HL-60/S4 treated with phorbol 12-myristate 13-acetate at 8.2 ng/mL for 4 days and 3 days (cell line): ENCODE data around the gene FARP1.
"Not testable (repeated sequence)": the region's sequence is repeated elsewhere in the genome, so short reads cannot be mapped to it uniquely, and the experiment has no call there.

Source experiments
- in situ Hi-C: fragments of 300-500 bp; cut with MboI; formaldehyde crosslinking; loops from 2 replicates; pipeline ENCODE4 v1.15.0; 2022; ENCODE audit warnings: low sequenced_read_pairs

Gene FARP1

GRCh38 chr13:98222081-98222554 is 79.2 kb downstream of the FARP1 start:
- in situ Hi-C loops = no loop called here

GRCh38 chr13:98222816-98223215 is 79.9 kb downstream of the FARP1 start:
- in situ Hi-C loops = no loop called here

DNA sequence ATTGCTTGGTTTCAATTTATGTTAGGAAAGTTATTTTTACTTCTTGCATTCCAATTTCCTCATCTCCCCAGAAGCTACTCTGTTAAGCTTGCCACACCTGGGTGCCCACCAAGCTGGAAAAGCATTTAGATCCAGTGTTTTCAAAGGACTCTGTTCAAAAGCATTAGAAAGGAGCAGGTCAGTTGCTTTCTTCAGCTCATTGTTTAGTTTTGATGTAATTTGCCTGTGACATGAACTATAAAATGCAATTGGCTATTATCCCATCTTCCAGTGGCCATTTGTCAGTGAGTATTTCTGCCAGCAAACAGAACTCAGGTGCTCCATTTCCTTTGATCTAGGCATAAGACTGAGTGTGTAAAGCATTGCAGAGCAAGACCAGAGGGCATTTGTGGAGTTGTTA is 80.8 kb downstream of the FARP1 start:
- in situ Hi-C loops = no loop called here

- in situ Hi-C loops = no loop called here
Observed at GRCh38 chr13:98224557-98224956, 81.7 kb downstream of the FARP1 start.

GRCh38 chr13:98225036-98225940 is 82.4 kb downstream of the FARP1 start:
- in situ Hi-C loops = no loop called here

DNA sequence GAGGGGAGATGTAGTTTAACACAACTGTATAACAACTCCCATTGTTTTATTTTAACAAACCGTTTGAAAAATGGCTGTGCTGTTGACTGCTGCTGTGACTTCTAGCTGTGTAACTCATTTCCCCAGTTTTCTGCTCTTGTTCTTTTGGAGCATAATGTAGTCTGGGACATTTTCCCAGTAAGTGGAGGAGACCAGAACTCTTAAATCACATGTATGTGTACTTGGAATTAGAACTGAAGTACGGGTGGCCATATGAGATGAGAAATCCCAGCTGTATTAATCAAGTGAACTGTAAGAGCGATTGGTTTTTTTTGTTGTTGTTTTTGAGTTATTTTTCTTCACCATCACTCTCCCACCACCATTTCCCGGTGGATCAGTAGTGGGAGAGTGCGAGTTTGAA is 83.6 kb downstream of the FARP1 start:
- in situ Hi-C loops = no loop called here

GRCh38 chr13:98228661-98229341 is 85.9 kb downstream of the FARP1 start:
- in situ Hi-C loops = no loop called here

DNA sequence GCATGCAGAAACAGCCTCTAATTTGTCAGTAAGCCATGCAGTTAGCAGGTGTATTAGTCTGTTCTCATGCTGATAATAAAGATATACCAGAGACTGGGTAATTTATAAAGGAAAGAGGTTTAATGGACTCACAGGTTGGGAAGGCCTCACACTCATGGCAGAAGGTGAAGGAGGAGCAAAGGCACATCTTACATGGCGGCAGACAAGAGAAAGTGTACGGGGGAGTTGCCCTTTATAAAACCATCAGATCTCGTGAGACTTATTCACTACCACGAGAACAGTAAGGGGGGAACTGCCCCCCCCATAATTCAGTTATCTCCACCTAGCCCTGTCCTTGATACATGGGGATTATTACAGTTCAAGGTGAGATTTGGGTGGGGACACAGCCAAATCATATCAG is 87.9 kb downstream of the FARP1 start:
- in situ Hi-C loops = not testable (repeated sequence)

GRCh38 chr13:98232456-98232855 is 89.6 kb downstream of the FARP1 start:
- in situ Hi-C loops = no loop called here

DNA sequence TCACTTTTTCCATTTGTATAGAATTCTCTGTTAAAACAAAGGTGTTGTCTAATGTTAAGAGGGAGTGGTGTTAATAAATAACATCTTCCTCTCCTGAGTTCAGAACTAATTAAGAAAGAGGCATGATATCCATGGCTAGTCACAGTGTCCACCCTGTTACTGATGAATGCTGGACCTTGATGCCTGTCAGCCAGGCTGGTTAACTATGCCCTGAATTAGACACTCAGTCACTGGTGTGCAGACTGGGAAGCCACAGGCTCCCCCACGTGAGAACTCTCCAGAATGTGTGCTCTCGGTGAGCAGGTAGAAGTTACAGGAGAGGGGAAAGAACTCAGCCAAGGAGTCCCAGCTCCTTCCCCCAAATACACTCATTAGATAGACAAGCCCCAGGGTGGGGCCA is 90.2 kb downstream of the FARP1 start:
- in situ Hi-C loops = no loop called here

DNA sequence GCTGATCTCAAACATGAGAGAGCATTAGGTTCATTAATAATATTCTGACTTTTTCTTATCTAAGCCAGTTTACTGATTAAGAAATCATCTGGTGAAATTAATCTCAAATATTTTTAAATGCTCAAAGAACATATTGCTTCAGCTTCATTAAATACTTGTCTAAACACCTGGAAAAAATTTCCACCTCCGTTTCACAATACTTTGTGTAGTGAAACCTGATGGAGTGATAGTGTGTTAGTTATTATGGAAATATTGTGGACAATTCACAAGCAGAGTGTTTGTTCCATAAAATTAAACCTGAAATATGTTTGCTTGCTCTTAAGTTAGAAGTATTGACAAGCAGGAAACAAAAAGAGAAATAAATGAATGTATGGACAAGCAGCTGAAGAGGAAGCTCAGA is 91.5 kb downstream of the FARP1 start:
- in situ Hi-C loops = no loop called here

DNA sequence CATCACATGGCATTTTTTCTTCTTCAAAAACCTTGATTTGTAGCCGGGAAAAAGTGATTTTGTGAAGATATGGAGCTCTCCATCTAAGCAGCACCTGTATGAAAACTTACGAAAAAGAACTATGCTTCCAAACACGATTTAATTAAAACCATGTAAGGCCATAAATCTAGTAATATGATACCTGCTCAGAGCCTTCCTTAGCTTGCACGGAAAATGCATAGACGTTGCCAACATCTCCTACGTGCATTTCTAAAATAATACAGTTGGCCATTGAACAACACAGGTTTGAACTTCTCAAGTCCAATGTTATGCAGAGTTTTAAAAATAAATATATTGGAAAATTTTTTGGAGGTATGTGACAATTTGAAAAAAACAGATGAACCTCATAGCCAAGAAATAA is 93.3 kb downstream of the FARP1 start:
- in situ Hi-C loops = no loop called here

GRCh38 chr13:98237331-98237730 is 94.4 kb downstream of the FARP1 start:
- in situ Hi-C loops = no loop called here

GRCh38 chr13:98239162-98240076 is 96.5 kb downstream of the FARP1 start:
- in situ Hi-C loops = no loop called here

DNA sequence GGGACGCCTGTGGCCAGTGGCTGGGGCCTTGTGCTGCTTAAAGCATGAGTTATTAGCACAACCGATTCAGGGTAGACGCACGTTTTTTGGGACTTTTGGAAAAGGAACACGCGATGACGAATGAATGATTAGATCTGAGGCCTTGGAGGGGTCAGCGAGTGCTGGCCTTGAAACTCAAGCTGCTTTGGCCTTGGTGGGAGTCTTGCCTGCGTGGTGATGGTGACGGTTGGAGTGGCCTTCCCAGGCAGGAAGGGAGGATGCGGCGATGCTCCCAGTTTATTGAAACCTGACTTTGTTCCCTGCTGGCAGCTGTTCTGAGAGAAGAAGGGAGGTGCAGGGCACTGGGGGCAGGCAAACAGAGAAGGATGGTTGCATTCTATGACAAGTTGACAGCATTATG is 97.2 kb downstream of the FARP1 start:
- in situ Hi-C loops = no loop called here

DNA sequence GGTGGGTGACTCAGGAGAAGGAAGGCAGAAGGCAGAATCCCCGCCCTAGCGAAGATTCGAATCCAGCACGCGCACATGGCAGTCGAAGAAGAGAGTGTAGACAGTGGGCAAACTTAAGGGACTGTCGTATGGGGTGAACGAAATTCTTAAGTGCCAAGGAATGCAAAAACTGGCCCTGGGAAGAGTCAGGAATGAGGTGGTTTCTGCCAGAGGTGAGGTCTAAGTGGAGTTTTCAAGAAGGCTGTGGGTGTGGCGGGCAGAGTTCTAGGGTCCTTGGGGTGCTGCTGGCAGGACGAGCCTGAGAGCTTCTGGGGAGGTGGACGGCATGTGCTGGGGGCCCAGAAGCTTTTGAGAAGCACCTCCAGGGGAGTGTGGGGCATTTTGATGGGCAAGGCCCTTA is 98.1 kb downstream of the FARP1 start:
- in situ Hi-C loops = no loop called here

- in situ Hi-C loops = no loop called here
Observed at GRCh38 chr13:98241976-98242375, 99.1 kb downstream of the FARP1 start.

DNA sequence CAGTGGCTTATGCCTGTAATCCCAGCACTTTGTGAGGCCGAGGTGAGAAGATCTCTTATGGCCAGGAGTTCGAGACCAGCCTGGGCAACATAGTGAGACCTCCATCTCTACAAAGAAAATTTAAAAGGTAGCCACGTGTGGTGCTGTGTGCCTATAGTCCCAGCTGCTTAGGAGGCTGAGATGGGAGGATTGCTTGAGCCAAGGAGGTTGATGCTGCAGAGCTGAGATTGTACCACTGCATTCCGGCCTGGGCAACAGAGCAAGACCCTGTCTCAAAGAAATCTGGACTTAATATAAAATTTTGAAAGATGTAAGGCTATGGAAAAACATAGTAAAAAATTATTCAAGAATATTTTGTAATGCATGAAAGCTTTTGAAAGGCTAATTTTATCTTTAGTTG is 99.5 kb downstream of the FARP1 start:
- in situ Hi-C loops = no loop called here

DNA sequence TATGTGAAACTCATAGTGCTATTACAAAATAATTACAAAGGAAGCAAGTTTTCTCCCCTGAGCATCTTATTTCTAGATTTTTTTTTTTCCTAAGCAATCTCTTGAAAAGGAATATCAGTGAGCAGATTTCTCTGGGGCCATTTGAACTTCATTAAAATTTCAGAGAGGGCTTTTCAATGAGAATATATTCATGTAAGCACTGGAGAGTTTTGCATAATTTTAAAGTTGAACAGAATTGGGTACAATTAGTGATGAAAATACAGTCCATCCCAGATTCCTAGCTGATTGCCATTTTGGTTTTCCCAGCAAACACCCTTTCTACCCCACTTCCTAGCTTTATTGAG is 101.0 kb downstream of the FARP1 start:
- in situ Hi-C loops = no loop called here

- in situ Hi-C loops = no loop called here
Observed at GRCh38 chr13:98246538-98247172, 103.8 kb downstream of the FARP1 start.

DNA sequence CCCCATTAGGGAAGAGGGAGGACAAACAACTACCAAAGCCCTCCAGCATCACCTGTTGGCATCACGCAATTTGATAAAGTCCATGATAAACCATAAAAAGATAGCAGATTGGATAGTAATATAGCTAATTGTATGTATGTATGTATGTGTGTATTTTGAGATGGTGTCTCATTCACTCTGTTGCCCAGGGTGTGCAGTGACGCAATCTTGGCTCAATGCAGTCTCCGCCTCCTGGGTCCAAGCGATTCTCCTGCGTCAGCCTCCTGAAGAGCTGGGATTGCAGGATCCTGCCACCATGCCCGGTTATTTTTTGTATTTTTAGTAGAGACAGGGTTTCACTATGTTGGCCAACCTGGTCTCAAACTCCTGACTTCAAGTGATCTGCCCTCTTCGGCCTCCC is 108.8 kb downstream of the FARP1 start:
- in situ Hi-C loops = no loop called here
